ENCODE results near the gene EP300.
A peak's percentile ranks its signal among the peaks of the same experiment; 100 is the strongest.

Gene EP300

GRCh38 chr22:41116342-41116741, 23.9 kb downstream of the EP300 start:
- ChIA-PET CTCF (interaction anchor here (0.6 to 2.5 kb wide), 2 partner anchors 69 to 194 kb away, joined by 3 to 9 read pairs; no protein-coding TSS in a partner anchor), POLR2A (interaction anchor here (0.8 kb wide), 1 partner anchor 23 kb away, joined by 3 read pairs; no protein-coding TSS in a partner anchor)
- H3K27ac ChIP-seq (ENCODE audit: extremely low read depth, low read depth, low read length): no peak overlapping the region
- no peaks in the 10 kb centered on the region for H3K9me3 ChIP-seq (ENCODE audit: control insufficient read depth, insufficient read depth, low read depth, low read length)
- no peak overlapping the region for H3K4me3 ChIP-seq (ENCODE audit: low read depth, low read length)
- peaks cover 41 to 63% of the 10 kb centered on the region in 2 experiments for H3K36me3 ChIP-seq (ENCODE audit: control insufficient read depth in 2 of 2, insufficient read depth in 1 of 2, low read length in 2 of 2)
- peak; percentile 98 for TF ChIP-seq ZNF146 (tag by site-specific recombination; IDR thresholded peaks at IDR 0.05)
- no peak for TF ChIP-seq ZNF639 (tag by site-specific recombination; IDR thresholded peaks at IDR 0.05)
- TF ChIP-seq ZNF280D (tag by site-specific recombination; IDR thresholded peaks at IDR 0.05): peak; percentile 49; the same call in 1 of the 2 replicates
- TF ChIP-seq ZNF580 (tag by site-specific recombination; IDR thresholded peaks at IDR 0.05): peak; percentile 86
- peaks cover 6% of the 10 kb centered on the region for H3K4me1 ChIP-seq (ENCODE audit: control insufficient read depth, insufficient read depth, low read length)

- Histone ChIP-seq H3K27ac (ENCODE audit: extremely low read depth, low read depth, low read length) (no peak overlapping the region), H3K9me3 (ENCODE audit: control insufficient read depth, insufficient read depth, low read depth, low read length) (no peaks in the 10 kb centered on the region), H3K4me3 (ENCODE audit: low read depth, low read length) (no peak overlapping the region), H3K36me3 (ENCODE audit: control insufficient read depth in 2 of 2, insufficient read depth in 1 of 2, low read length in 2 of 2) (peaks cover 41 to 65% of the 10 kb centered on the region in 2 experiments), H3K4me1 (ENCODE audit: control insufficient read depth, insufficient read depth, low read length) (peaks cover 9% of the 10 kb centered on the region)
- TF ChIP-seq ZNF146 (tag by site-specific recombination; IDR thresholded peaks at IDR 0.05) (no peak), SCRT2 (tag by site-specific recombination; IDR thresholded peaks at IDR 0.05) (peak; percentile 61; the same call in 1 of the 2 replicates), ZNF792 (tag by site-specific recombination; IDR thresholded peaks at IDR 0.05) (no peak), SCRT1 (tag by site-specific recombination; IDR thresholded peaks at IDR 0.05; ENCODE audit: borderline replicate concordance) (peak; percentile 36; the same call in 1 of the 2 replicates)
- ChIA-PET CTCF (no interaction called here), POLR2A (no interaction called here)
Measured at GRCh38 chr22:41117127-41117965, 25.0 kb downstream of the EP300 start.

- Histone ChIP-seq H3K27ac (ENCODE audit: extremely low read depth, low read depth, low read length) (0 out of 2 replicates have a peak overlapping the region, but pooled peaks have one; percentile 30), H3K4me3 (ENCODE audit: low read depth, low read length) (no peak overlapping the region), H3K4me1 (ENCODE audit: control insufficient read depth, insufficient read depth, low read length) (peaks cover 9% of the 10 kb centered on the region), H3K9me3 (ENCODE audit: control insufficient read depth, insufficient read depth, low read depth, low read length) (no peaks in the 10 kb centered on the region), H3K36me3 (ENCODE audit: control insufficient read depth in 2 of 2, insufficient read depth in 1 of 2, low read length in 2 of 2) (peaks cover 75 to 79% of the 10 kb centered on the region in 2 experiments)
- POLR2A ChIA-PET: no interaction called here
- CTCF ChIA-PET: no interaction called here
- TF ChIP-seq ZNF692 (tag by site-specific recombination; IDR thresholded peaks at IDR 0.05) (no peak), ZNF792 (tag by site-specific recombination; IDR thresholded peaks at IDR 0.05) (no peak), ZFP3 (tag by site-specific recombination; IDR thresholded peaks at IDR 0.05; ENCODE audit: low read depth) (no peak), ZNF585B (tag by site-specific recombination; IDR thresholded peaks at IDR 0.05) (no peak), ZNF843 (tag by site-specific recombination; IDR thresholded peaks at IDR 0.05) (no peak), ZNF311 (tag by site-specific recombination; IDR thresholded peaks at IDR 0.05; ENCODE audit: borderline replicate concordance) (no peak), PRDM1 (tag by site-specific recombination; IDR thresholded peaks at IDR 0.05) (no peak), KLF7 (tag by site-specific recombination; IDR thresholded peaks at IDR 0.05; ENCODE audit: borderline replicate concordance) (no peak), KLF1 (tag by site-specific recombination; IDR thresholded peaks at IDR 0.05) (no peak), ZFP37 (tag by site-specific recombination; IDR thresholded peaks at IDR 0.05) (no peak), ZNF670 (tag by site-specific recombination; IDR thresholded peaks at IDR 0.05; ENCODE audit: low read depth) (no peak), ZNF48 (tag by site-specific recombination; IDR thresholded peaks at IDR 0.05) (no peak), ZNF280D (tag by site-specific recombination; IDR thresholded peaks at IDR 0.05) (no peak)
- TF ChIP-seq, protein P1, sequence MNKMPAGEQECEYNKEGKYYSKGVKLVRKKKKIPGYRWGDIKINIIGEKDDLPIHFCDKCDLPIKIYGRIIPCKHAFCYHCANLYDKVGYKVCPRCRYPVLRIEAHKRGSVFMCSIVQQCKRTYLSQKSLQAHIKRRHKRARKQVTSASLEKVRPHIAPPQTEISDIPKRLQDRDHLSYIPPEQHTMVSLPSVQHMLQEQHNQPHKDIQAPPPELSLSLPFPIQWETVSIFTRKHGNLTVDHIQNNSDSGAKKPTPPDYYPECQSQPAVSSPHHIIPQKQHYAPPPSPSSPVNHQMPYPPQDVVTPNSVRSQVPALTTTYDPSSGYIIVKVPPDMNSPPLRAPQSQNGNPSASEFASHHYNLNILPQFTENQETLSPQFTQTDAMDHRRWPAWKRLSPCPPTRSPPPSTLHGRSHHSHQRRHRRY (tag by site-specific recombination; IDR thresholded peaks at IDR 0.05): no peak
Measured at GRCh38 chr22:41123151-41123550, 30.8 kb downstream of the EP300 start.

Measured in HEK293 (cell line).